HG03045 (cell line): Measurements from ENCODE around the gene BCL2L1.

Experiments used
- ATAC-seq: cut with Tn5 transposase; IDR thresholded peaks from one replicate; pipeline ENCODE4 v1.9.1; 2021; ENCODE audit warnings: mild to moderate bottlenecking, moderate library complexity; ENCODE audit not compliant: unreplicated experiment

BCL2L1 gene

DNA sequence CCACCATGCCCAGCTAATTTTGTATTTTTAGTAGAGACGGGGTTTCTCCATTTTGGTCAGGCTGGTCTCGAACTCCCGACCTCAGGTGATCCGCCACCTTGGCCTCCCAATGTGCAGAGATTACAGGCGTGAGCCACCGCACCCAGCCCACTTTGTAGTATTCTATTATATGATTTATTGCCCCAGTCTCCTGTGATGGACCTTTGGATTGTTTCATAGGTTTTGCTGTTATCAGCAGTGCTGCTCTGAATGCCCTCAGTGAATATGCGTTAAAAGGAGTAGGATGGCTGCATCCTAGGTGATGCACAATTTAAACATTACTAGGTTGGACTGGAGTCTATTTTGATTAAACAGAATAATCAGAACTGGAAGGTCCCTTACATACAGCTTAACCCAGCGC, 107.3 kb downstream of the BCL2L1 start:
- ATAC-seq = no peak
